Measurements from ENCODE around the gene MAST4.

MAST4 gene

DNA sequence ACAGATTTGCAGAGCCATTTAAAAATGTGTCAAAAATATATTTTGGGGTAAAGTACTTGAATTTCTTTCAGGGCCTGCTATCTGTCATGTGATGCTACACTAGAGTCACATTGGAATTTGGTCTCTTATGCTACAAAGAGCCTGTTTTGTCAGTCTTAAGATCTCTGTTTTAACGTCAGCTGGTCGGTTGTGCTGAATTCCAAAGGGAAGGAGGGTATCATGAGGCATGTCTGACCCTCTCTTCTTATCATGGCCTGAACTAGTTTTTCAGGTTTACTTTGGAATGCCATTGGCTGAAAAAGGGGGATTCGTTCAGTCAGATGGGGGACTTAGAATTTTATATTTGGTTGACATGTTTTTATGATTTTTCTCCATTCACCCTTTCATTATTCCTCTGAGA lies 309.8 kb downstream of the MAST4 start:
- DNase-seq (ENCODE audit: low spot score): no peak

DNA sequence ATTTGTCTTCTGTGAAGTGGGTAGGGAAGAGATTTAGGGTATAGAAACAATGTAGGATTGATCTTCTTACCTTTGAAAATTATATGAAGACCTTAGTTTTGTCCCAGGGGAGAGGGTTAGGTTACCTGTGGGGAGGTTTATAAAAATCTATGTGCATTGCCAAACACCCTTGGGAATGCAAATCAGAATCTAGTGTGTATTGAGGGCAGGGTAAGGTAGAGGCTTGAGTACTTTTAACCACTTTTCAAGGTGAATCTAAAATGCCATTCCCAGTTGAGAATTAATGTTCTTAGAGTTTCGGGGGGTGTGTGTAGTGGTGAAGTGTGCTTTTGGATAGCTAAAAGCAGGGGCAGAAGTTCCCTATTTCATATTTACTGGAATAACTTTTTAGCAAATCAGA lies 312.0 kb downstream of the MAST4 start:
- no peak for DNase-seq (ENCODE audit: low spot score)

DNA sequence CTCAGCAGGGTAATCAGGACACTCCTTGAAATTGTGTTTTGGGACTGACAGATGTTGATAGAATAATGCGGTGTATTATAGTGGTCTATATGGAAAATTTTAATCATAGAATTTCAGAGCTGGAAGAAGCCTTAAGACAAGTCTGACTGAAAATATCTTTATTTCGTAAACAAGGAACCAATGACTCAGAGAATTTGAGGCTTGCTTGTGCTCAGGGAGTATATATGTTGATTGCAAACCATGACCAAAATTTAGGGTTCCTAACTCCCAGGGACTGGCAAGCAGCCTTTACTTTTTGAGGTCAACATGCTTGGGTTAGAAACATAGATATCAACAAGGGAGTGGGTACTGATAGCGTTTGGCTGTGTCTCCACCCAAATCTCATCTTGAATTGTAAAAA lies 313.2 kb downstream of the MAST4 start:
- DNase-seq (ENCODE audit: low spot score): no peak

DNA sequence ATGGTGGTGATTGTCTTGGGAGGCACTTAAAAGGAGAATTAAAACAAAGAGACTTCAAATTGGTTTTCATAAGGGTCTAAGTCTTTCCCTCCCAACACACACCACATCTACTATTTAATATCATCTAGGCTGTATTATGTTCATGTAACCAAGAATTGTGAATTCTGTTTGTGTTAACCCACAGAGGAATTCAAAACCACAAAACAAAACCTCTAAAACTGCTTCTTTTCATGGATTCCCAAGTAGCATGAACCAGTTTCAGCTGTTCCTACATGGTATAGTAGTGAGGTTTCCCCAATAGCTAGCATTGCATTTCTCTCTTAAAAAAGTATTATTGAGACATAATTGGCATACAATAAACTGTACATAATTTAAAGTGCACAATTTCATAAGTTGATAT lies 316.6 kb downstream of the MAST4 start:
- no peak for DNase-seq (ENCODE audit: low spot score)

DNA sequence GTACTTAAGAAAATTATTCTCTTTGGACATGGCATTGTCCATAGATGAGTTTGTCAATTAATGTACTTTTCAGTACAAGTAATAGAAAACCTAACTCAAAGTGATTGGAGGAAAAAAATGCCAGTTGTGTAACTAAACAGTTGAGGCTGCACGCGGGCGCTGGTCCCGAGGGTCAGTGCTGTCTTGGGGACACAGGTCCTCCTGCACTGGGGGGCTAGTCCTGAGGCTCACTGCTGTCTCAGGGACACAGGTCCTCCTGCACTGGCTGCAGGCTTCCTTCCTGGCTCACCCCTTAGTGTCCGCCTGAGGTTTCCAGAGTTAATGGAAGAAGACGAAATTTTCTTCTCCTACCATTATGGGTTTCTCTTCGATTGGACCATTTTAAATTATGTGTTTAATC lies 319.3 kb downstream of the MAST4 start:
- no peak for DNase-seq (ENCODE audit: low spot score)

DNA sequence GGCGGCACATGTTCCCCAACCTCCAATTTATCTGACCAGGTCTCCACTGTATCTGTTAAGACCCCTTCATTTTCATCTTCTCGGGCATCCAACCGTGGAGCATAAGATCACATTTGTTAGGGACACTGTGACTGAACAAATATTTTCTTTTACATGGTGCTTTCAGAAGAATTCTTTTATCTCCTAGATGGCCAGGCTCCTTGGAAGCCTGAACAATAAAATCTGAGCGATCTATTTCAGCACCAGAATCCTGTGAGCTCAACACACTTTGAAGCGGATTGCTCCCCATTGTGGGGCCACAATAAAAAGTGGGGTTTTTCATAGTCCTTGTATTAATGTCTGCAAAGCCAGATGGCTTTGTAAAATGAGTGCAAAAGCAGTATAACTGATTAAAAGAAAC lies 326.7 kb downstream of the MAST4 start:
- no peak for DNase-seq (ENCODE audit: low spot score)

DNA sequence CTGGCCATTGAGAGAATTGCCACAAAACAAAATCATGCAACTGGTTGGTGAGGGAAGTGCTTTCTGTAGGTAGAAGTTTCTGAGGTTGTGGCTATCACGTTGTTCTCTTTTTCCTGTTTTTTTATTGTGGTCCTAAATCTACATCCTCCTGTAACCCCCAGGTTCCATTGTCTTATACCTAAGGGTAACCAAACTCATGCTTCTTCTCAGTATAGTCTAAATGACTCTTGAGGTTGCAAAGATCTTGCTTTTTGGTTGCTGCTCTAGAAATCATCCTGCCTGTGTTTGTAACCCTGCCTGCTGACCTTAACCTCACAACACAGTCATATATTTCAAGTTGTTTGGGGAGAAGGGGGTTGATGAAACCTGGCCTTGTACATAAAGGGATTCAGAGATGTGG lies 327.3 kb downstream of the MAST4 start:
- DNase-seq (ENCODE audit: low spot score): no peak

DNA sequence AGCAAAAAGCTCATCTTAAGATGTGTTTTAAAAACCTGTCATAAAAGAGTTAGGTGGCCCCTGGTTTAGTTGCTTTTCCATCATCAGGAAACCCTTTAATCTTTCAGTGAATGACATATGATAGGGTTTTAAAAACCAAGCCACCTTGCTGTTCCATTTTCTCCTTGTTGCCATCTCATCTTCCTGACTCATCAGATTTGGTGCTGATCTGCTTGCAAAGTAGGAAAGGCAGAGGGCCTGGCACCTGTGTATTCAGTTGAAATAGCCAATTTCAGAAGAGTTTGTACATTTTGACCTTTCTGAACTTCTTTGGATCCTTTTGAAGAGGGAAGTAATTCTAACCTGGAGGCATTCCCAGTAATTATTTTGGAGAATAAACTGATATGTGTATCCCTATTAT lies 327.7 kb downstream of the MAST4 start:
- no peak for DNase-seq (ENCODE audit: low spot score)

DNA sequence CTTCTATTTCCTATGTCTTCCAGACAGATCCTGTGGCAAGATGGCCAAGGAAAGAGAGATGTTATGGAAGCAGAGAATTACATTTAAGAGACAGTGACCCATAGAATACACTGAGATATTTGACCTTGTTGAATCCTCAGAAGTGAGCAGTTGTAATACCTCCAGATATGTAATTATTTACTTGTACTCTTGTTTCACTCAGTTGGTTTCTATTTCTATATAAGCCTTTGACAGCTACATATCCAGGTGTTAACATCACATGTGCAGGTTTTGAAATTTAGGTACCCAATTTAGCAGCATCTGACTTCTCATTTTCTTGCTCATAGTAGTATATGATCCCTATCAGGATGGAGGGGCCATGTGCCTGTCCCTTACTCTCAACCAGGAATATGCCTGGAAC lies 330.9 kb downstream of the MAST4 start:
- no peak for DNase-seq (ENCODE audit: low spot score)

DNA sequence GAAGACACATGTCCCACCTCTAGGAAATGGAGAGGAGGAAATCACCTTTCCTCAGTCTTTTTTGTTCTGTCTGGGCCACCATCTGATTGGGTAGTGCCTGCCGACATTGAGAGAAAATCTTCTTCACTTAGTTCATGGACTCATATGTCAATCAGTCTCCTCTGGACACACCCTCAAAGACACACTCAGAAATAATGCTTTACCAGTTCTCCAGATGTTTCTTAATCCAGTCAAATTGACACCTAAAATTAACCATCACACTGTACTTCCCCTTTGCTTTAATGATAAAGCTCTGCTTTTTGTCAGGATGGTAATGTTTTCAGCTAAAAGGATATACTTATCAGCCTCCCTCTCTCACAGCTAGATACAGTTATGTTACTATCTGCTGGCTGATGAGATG lies 333.1 kb downstream of the MAST4 start:
- DNase-seq (ENCODE audit: low spot score): no peak

DNA sequence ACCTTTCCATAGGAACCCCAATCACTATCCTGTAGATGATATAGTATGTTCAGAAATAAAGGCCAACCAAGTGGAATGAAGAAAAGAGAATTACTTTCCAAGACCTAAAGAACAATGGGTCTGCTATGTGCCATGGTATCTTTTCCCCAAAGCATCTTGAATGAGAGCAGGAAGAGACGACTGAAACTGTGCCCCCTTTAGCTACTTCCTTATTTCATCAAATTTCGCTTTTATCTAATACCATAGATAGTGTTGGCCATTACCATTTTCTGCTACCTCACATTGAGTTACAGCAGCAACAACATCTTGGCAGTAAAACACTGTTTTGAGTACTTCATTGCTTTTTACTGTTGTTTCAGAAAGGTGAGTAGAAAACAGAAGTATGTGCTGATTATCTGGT lies 333.8 kb downstream of the MAST4 start:
- no peak for DNase-seq (ENCODE audit: low spot score)

DNA sequence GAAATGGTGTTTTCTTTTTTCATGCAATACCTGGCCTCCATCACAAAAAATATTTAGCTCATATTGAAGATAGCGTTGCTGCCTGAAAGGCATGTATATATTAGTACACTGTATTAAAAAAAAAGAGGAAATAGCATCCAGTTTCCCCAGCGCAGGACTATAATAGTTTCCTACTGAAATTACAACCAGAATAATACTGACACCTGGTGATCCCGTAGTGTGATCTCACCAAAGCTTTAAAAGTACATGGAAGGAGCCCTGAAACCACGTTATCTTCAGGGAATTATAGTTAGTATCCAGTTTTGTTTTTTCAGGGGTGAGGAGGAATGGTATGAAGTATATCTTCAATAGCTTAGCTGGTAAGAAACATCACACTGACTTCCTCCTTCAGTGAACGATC lies 335.5 kb downstream of the MAST4 start:
- no peak for DNase-seq (ENCODE audit: low spot score)

DNA sequence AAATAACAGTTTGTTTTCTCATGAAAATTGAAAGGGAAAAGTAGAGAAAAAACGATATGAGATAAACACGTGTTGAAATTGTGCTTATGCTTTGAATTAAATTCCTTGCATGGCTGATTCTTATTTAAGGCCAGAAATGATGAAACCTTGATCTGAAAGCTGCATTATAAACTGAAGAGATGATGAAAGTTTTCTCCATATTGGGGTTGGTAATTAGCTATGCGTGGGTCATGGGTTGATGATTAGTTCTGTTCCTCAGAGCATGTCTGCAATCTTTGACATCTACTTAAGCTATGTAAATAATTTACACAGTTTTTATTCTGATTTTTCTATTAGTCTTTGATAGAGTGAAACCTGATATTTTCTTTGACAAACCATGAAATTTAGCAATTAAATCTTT lies 336.3 kb downstream of the MAST4 start:
- no peak for DNase-seq (ENCODE audit: low spot score)

DNA sequence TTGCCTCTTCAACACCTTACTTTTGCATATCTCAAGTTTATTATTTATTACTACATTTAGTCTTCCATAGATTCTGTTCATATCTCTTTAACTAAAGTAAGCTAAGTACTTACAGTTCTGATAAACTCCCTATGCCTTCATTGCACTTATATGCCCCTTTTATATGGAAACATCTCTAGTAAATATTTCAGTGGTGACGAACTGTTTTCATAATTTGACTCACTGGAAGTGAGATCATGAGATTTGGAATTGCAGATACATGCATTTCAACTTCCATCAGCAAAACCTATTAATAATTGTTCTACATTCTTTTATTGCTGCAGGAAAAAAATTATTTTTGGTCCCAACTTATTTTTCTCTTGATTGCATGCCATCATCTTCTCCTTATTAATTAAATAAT lies 336.9 kb downstream of the MAST4 start:
- no peak for DNase-seq (ENCODE audit: low spot score)

DNA sequence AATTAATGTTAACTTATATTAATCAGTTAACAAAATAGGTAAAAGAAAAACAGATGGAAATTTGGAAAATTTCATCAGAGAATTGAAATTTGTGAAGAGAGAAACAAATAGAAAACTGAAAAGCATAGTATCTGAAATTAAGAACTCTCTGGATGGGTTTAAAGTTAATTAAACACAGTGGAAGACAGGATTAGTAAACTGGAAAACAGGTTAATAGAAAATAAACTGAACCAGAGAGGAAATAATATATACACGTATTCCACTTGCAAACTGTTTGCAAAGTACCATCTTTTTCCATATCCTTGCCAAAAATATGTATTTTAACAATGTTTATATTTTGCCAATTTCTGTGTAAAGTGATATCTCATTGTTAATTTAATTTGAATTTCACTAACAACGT lies 342.9 kb downstream of the MAST4 start:
- DNase-seq (ENCODE audit: low spot score): no peak

DNA sequence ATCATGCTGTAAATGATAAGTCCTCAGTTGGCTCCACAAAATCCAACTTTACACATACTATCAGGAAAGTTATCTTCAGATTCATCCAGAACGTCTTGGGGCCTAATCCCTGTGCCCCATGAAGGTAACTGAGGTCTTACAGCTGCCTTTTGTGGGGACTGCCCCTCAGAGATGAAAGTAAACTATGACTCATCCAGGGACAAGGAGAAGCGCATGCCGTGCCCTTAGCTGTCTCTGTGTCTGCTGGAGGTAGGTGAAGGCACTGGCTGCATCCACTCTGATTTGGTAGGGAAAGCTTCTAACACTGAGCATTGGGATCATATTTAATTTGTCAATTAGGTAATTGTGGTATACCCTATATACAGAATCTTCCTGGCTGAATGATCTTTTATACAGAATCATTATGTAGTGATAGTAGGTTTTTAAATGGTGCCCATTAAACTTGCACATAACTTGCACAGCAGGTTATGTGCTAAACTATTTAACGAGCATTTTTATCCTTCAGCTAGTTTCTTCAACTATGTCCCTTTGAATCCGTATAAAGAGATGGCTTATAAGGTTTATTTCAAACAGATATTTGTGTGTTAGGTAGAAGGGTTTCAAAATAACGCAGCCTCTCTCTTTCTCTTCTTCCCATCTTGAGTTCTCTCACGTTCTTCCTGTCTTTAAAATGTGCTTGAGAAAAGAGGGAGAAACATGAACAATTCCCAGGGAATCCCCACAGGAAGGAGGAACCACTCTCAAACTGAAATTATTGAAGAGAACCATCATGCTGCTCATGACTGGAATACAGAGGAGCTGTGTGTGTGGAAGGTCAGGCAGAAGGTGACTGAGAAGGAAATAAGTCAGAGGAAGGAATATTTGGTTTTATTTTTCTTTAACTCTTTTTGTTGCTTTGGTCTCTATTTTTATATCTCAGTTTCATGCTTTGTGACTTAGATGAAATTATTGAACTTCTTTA lies 349.5 kb downstream of the MAST4 start:
- no peak for DNase-seq (ENCODE audit: low spot score)

DNA sequence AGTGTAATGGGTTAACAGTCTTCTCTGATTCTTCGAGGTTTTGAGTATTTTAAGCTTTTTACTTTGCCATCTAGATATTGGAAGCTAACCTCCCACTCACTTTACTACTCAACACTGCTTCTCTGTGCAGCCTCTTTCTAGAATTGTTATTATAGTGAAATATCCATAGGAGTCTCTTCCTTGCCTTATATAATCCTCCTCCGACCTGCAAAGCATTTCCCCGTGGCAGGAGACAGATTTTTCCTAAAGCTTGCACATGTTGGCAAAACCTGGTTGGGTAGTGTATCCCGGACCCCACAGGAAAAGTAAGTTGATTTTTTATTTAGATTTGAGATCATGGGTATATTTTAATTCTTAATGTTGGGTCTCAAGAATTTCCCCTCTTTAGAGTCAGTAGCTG lies 351.3 kb downstream of the MAST4 start:
- DNase-seq (ENCODE audit: low spot score): no peak

DNA sequence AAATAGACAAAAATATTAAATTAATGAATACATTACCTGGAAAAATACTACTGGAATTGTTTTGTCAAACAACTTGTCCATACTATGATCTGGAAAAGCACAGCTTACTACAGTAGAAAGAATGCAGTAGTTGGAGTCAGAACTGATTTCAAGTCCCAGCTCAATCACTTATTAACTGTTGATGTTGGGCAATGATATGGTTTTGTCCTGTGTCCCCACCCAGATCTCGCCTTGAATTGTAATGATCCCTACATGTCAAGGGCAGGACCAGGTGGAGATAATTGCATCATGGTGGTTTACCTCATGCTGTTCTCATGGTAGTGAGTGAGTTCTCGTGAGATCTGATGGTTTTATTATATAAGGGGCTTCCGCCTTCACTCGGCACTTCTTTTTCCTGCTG lies 352.9 kb downstream of the MAST4 start:
- DNase-seq (ENCODE audit: low spot score): no peak

DNA sequence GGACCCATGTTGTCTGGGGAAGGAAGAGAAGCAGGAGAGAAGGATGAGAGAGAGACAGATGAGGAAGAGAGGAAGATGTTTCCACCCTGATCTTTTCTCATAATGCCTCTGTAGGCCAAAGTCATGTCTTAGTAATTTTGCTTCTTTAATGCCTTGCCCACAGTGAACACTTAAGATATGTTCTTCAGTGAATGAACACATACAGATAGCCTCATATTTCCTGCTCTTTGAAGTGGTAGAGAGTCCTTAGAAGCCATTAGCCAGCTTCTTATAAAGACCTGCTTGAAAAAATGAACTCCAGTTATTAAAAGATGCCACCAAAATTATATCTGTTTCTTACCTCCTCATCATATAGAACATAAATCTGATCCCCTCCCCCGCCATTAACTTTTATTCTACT lies 356.0 kb downstream of the MAST4 start:
- DNase-seq (ENCODE audit: low spot score): no peak

DNA sequence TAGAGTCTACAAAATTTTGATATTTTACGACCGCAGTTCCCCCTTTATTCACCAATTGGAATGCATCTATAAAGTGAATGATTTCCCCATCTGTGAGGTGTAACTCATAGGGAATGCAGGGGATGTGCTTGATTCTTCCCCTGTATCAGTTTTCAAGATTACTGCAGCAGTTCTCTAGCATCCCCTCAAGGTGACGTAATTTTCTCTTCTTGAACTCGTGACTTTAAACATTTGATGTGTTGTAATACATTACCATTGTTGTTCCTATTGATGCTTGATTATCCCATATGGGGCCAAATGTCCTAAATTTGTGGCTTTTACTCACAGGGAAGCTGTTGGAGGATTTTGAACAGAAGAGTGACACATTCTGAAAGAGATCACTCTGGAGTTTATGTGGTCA lies 360.2 kb downstream of the MAST4 start:
- no peak for DNase-seq (ENCODE audit: low spot score)

DNA sequence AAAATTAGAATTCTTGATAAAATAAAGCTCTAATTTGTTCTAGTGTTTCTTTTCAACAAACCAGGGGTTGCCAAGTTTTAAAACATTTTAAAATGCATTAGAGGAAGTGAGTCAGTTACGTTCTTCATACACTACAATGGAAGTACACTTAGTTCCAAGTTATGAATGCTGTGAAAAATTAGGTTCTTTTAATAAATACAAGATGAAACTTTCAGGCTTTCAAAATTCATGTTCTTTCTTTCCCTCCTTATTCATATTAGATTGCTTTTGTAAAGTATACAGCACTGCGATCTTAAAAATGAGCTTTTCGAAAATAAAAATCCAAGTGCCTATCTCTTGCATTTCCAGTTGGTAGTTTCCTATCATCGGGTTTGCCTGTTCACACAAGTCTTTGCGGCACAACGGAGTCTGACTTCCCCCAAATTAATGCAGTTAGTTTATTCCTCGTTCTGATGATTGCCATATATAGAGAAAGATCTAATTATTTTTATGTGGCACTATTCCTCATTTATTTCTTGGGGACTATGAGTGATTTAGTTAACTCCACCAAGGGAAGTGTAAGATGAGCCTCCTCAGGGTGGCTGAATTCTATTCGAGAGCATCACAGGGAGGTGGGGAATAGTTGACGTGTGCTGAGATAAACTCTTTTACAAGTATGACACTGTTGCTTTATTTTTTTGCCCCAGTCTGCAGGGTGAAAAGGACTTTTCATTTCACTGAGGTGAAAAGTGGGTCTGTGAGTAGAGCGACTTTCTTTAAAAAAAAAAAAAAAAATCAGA lies 362.2 kb downstream of the MAST4 start:
- DNase-seq (ENCODE audit: low spot score): no peak

DNA sequence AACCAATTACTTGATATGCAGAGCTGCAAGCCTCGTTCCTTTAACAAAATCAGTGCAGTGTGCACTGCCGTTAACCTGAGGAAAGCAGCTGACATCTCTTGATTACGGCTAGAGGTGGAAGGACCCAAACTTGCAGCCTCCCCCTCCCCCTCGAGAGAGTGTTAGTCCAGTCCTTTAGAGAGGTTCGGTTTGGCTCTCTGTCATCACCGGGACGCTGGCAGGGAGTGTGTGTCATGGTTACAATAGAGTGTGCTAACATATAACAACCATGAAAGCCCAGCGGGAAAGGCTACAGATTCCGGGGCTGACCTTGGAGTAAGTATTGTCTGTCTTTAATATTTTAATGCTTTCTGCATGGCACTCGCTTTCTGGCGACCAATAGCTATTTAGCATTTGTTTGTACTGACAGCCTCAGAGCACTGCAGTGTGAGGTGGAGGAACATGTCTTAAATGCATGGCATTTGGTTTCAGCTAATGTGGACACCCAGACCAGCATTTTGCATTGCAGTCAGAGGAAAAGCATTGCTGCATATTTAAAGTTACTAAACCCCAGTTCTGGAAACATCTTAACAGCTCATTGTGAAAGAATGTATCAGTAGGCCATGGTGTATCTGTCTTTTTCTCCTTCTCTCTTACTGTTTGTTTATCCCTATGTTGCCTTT lies 362.9 kb downstream of the MAST4 start:
- DNase-seq (ENCODE audit: low spot score): no peak

DNA sequence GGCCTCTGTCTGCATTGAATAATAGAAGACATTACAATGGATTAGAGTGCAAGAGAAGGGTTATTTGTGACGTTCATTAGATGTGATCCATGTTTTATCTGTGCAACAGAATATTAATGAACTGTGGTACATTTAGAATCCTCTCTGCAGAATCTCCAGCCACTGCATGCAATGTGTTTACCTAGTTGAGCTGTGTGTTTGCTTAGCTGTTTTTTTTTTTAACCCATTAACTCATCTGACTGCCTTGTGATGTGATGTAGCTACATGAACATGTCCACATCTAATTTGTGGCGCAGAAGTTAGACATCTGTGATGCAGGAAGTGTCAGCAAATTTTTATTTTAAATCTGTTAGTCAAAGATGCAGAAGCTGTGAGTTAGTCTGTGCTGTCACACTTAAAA lies 363.5 kb downstream of the MAST4 start:
- DNase-seq (ENCODE audit: low spot score): no peak

All from ecto neural progenitor cell (in vitro differentiated cells).